ENCODE results near the gene TINAG.
"Not testable (repeated sequence)": the region's sequence is repeated elsewhere in the genome, so short reads cannot be mapped to it uniquely, and the experiment has no call there.

DNA sequence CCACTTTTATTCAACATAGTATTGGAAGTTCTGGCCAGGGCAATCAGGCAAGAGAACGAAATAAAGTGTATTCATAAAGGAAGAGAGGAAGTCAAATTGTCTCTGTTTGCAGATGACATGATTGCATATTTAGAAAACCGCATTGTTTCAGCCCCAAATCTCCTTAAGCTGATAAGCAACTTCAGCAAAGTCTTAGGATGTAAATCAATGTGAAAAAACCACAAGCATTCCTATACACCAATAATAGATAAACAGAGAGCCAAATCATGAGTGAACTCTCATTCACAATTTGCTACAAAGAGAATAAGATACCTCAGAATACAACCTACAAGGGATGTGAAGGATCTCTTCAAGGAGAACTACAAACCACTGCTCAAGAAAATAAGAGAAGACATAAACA lies 23.3 kb downstream of the TINAG start:
- not testable (repeated sequence) for TF ChIP-seq BHLHE40 (IDR thresholded peaks at IDR 0.05; ENCODE audit: borderline replicate concordance in 1 of 2, low read depth in 2 of 2, low read length in 1 of 2)
- TF ChIP-seq, protein P1, sequence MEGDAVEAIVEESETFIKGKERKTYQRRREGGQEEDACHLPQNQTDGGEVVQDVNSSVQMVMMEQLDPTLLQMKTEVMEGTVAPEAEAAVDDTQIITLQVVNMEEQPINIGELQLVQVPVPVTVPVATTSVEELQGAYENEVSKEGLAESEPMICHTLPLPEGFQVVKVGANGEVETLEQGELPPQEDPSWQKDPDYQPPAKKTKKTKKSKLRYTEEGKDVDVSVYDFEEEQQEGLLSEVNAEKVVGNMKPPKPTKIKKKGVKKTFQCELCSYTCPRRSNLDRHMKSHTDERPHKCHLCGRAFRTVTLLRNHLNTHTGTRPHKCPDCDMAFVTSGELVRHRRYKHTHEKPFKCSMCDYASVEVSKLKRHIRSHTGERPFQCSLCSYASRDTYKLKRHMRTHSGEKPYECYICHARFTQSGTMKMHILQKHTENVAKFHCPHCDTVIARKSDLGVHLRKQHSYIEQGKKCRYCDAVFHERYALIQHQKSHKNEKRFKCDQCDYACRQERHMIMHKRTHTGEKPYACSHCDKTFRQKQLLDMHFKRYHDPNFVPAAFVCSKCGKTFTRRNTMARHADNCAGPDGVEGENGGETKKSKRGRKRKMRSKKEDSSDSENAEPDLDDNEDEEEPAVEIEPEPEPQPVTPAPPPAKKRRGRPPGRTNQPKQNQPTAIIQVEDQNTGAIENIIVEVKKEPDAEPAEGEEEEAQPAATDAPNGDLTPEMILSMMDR (IDR thresholded peaks at IDR 0.05 in 2 of 3, conservative IDR thresholded peaks at IDR 0.05 in 1 of 3; ENCODE audit: control insufficient read depth in 2 of 3, extremely low read depth in 1 of 3, insufficient read depth in 1 of 3, low read depth in 3 of 3, low read length in 3 of 3): not testable (repeated sequence)
- TF ChIP-seq, protein P2, sequence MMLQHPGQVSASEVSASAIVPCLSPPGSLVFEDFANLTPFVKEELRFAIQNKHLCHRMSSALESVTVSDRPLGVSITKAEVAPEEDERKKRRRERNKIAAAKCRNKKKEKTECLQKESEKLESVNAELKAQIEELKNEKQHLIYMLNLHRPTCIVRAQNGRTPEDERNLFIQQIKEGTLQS (IDR thresholded peaks at IDR 0.05; ENCODE audit: borderline replicate concordance, extremely low read depth, low read depth, low read length): not testable (repeated sequence)
- TF ChIP-seq, protein P3, sequence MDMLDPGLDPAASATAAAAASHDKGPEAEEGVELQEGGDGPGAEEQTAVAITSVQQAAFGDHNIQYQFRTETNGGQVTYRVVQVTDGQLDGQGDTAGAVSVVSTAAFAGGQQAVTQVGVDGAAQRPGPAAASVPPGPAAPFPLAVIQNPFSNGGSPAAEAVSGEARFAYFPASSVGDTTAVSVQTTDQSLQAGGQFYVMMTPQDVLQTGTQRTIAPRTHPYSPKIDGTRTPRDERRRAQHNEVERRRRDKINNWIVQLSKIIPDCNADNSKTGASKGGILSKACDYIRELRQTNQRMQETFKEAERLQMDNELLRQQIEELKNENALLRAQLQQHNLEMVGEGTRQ (IDR thresholded peaks at IDR 0.05; ENCODE audit: borderline replicate concordance, low read depth, low read length): not testable (repeated sequence)
